Measurements from ENCODE around the gene PMM2.

PMM2 gene

DNA sequence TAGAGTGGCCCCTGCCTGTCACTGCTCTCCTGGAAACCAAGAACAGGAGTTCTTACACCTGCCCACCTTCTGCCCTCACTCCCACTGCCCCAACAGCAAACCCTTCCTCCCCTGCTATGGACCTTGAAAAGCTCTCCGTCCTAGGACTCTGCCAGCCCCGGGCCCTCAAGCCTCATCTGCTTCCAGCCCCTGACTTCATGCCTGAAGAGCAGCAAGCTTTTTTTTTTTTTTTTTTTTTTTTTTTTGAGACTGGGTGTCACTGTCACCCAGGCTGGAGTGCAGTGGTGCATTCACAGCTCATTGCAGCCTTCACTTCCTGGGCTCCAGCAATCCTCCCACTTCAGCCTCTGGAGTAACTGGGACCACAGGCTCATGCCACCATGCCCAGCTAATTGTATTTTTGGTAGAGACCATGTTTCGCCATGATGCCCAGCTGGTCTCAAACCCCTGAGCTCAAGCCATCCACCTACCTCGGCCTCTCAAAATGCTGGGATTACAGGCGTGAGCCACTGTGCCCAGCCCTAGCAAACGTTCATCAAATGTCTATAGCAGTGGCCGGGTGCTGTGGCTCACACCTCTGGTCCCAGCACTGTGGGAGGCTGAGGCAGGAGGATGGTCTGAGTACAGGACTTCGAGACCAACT lies 54.2 kb downstream of the PMM2 start:
- no peak for DNase-seq (ENCODE audit: low spot score)

- DNase-seq (ENCODE audit: low spot score): no peak
Observed at GRCh38 chr16:8852534-8852933, 54.9 kb downstream of the PMM2 start.

DNA sequence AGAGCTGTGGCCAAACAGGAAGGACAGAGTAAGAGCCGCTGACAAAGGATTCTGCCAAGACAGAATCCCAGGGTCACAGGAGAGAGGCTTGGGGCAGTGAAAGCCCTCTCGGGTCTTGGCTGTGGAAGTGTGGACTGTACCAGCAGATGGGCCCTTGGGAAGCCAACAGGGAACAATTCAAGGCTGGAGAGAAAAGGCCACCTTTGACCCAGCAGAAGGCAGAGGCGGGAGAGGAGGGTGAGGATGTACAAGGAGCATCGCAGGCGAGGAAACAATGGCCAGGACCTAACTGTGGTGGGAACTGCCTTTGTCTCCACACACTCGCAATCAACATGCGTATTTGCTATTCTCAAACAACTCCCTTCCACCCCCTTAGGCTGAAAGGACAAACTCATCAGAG lies 55.5 kb downstream of the PMM2 start:
- DNase-seq (ENCODE audit: low spot score): no peak

GRCh38 chr16:8853611-8854010 lies 56.0 kb downstream of the PMM2 start:
- no peak for DNase-seq (ENCODE audit: low spot score)

GRCh38 chr16:8854298-8854948 lies 56.8 kb downstream of the PMM2 start:
- no peak for DNase-seq (ENCODE audit: low spot score)

DNA sequence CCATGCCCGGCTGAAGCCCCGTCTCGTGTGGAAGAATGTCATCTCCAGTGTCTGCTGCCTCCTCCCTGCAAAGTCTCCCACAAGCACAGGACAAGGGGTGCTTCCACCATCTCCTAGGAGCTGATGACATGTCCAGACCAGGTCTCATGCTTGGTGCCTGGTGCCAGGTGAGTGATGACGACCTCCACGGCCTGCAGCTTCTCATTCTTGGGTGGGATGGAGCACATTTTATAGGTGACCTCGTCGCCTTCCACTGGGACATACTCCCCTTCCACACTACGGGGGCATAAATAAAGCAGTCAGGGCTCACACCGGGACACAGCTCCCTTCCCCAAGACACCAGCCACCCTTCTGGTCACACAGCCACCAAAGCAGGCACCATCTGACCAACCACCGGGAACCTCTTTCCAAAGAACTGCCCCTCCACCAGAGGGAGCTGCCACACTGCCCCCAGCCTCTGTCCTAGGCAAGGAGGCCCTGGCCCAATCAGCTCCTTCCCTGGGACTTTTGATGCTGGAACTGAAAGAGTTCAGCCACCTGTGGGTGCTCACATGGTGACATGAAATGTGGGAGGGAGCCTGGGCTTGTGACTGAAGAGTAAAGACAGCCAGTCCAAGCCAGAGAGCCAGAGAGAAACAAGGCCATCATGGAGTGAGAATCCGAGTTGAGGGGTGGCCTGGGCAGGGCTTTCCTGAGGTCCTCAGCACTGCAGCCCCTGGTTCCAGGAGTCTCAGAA lies 57.6 kb downstream of the PMM2 start:
- no peak for DNase-seq (ENCODE audit: low spot score)

- no peak for DNase-seq (ENCODE audit: low spot score)
Observed at GRCh38 chr16:8855972-8856371, 58.3 kb downstream of the PMM2 start.

DNA sequence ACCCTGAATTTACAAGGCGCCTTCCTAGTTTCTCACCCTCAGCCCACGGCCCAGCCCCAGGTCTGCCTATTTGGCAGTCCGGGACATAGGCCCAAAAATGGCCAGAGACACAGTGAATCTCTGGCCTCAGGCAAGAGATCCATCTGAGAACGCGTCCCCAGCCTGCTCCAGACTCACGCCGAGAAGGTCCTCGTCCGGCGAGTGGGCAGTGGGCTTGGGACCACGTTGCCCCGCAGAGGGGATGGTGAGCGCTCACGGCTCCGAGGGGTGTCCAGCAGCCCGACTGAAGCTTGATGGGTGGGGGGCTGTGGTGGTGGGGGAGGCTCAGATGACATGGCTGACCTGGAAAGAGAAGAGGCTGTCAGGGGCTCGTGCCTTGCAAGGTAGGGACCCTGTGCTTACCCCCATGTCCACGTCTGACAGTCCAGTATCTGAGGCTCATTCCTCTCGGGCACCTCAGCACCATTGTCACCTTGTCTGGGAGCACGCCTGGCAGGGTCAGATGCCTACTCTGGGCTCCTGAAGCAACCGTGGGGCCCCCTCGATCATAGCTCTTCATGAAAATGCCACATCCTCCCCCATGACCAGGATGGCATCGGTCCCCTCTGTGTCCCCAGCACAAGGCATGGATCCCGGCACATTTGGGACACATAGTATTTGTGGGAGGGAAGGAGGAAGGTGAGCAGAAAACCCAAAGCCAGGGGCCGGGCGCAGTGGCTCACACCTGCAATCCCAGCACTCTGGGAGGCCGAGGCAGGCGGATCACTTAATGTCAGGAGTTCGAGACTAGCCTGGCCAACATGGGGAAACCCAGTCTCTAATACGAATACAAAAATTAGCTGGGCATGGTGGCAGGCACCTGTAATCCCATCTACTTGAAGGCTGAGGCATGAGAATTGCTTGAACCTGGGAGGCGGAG lies 61.6 kb downstream of the PMM2 start:
- DNase-seq (ENCODE audit: low spot score): no peak

DNA sequence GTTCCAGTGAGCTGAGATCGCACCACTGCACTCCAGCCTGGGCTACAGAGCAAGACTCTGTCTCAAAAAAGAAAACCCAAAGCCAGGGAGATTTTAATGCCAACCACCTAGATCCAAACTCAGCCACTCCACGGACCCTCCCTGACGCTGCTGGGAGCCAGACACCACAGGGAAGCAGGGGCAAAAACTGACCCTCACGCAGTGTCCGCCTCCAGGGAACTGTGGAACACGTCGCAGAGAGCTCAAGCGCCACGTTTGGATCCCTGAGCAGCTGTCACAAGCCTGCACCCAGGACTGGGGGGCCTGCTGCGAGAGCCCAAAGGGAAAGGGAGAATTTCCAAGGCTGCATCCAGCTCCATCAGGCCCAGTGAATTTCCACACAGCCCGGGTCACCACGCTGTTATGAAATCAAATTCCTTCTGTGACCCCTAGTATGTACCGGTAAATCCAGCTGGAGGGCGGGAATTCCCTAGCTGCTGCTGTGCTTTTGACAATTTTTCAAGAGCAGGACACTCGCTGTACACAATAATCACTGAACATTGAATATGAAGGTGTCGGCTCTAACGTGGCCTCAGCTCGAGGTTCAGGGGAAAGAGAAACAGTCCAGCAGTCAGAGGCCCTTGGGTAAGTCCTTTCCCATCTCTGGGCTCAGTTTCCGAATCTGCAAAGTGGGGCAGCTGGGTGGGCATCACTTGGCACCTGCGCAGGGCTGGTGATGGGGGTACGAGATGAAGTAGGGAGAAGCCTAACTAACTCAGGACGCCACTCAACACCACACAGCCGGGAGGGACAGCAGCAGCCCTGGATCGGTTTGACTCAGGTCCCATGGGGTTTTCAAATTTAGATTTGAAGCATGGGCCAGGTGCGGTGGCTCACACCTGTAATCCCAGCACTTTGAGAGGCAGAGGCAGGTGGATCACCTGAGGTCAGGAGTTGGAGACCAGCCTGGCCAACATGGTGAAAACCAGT lies 62.6 kb downstream of the PMM2 start:
- no peak for DNase-seq (ENCODE audit: low spot score)

GRCh38 chr16:8861563-8862308 lies 64.1 kb downstream of the PMM2 start:
- DNase-seq (ENCODE audit: low spot score): no peak

DNA sequence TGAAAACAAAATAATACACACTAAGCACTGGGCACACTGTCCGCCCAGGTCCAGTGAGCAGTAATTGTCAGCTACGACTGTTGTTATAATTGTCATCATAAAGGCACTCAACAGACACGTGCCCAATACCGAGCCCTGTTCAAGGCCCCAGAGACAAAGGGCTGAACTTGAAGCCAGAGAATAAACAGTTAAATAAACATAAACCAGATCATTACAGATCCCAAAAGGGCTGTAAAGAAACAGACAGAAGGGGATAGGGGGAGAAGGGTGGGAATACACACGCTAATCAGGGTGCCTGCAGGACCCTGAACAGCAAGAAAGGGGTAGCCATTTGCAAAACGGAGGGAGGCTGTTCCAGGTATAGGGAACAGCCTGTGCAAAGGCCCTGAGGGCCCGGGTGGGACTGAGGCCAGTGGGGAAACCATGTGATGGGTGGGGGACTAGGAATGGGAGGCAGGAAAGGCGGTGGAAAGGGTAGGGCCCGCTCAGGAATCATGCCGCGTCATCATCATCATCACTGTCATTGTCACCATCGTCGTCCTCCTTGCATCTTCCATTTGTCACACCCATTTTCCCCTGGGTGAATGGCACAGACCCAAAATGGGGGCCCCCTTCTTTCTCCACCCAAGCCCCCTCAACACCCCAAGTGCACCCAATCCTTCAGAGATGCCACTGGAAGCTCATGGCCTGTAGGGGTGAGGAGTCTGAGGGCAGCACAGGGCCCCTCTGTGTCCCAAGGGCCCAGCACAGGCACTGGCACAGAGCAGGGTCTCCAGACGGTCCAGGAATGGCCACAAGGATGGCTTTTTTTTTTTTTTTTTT lies 64.9 kb downstream of the PMM2 start:
- no peak for DNase-seq (ENCODE audit: low spot score)

GRCh38 chr16:8863594-8864424 lies 66.2 kb downstream of the PMM2 start:
- no peak for DNase-seq (ENCODE audit: low spot score)

DNA sequence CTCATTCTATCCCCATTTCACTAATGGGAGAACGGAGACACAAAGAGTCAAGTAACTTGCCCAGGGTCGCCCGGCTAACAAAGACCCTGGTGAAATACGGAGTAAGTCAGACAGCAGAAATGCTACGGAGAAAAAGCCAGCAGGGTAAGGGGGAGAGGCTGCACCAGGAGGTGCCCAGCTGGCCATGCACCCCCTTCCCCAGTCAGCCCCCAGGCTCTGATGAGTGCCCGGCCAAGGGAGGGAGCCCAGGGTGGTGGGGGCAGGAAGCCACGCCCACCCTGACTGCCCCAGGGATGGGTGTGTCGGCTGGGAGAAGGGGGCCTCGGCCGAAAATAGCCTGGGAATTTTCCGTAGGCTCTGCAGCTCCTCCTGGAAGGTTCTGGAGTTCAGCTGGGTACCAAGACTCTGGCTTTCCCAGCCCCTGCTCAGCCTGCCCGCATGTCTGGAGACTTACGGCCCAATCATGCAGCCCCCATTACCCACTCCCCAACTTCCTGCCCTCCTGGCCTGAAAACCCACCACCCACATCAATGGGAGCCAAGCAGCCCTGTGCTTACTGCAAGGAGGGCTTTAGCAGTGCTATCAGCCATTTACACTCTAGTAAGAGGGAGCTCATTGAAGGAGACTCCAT lies 67.0 kb downstream of the PMM2 start:
- DNase-seq (ENCODE audit: low spot score): no peak

- no peak for DNase-seq (ENCODE audit: low spot score)
Observed at GRCh38 chr16:8865145-8865882, 67.7 kb downstream of the PMM2 start.

- DNase-seq (ENCODE audit: low spot score): no peak
Observed at GRCh38 chr16:8866118-8866883, 68.7 kb downstream of the PMM2 start.

DNA sequence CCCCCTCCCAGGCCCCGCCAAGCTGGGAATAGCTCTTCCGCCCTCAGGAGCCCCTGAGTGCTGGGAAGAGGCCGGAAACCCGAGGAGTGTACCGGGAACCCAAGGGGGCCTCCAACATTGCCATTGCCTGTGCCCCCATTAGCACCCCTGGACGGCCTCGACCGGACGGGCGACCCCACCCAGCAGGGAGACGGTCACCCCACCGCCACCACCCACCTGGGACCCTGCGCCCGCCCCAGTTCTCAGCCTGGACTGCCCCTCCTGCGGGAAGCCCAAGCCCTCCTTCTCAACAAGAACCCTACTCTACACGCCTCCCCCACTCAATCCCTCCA lies 69.2 kb downstream of the PMM2 start:
- no peak for DNase-seq (ENCODE audit: low spot score)
